GM10266 (cell line): Measurements from ENCODE around the gene CEL.

Experiments used
- DNase-seq: peaks from one replicate; pipeline ENCODE4 v3.0.0; 2012; ENCODE audit errors: extremely low spot score
- TF ChIP-seq, protein P1 (sequence below): IDR thresholded peaks from 2 replicates; pipeline ENCODE4 v1.5.1; 2012; ENCODE audit warnings: mild to moderate bottlenecking, low read depth; ENCODE audit not compliant: control insufficient read depth, insufficient read depth; ENCODE audit errors: missing control alignments

CEL gene

DNA sequence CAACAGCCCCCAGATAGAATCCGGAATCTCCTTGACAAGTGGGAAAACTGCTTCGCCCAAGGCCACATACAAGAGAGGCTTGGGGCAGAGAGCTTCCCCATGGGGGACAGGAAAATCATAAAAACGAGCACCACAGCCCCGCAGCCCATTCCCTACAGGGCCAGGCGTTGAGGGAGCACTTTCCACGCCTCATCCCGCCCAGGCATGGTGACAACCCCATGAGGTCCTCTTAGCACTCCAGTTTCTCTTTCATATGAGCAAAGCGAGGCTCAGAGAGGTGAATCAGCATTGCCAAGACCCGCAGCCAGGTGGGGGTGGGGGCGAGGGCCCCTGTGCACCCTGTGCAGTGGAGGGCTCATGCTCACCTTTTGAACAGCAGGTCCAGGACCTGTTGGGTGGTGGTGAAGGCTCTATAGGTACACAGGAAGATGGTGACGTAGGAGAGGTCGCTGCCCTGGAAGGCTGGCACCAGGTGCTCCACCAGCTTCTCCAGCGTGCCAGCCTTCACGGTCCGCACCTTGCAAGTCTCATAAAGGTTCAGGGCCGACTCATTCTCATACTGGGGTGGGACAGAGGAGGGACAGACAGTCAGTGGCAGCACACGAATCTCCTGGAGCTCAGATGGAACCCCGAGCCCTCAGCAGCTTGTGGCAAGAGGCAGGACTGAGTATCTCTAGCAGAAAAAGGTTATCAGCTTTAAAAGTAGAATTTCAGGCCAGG is 48.3 kb downstream of the CEL start:
- TF ChIP-seq, protein P1, sequence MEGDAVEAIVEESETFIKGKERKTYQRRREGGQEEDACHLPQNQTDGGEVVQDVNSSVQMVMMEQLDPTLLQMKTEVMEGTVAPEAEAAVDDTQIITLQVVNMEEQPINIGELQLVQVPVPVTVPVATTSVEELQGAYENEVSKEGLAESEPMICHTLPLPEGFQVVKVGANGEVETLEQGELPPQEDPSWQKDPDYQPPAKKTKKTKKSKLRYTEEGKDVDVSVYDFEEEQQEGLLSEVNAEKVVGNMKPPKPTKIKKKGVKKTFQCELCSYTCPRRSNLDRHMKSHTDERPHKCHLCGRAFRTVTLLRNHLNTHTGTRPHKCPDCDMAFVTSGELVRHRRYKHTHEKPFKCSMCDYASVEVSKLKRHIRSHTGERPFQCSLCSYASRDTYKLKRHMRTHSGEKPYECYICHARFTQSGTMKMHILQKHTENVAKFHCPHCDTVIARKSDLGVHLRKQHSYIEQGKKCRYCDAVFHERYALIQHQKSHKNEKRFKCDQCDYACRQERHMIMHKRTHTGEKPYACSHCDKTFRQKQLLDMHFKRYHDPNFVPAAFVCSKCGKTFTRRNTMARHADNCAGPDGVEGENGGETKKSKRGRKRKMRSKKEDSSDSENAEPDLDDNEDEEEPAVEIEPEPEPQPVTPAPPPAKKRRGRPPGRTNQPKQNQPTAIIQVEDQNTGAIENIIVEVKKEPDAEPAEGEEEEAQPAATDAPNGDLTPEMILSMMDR: no peak
- no peak for DNase-seq

DNA sequence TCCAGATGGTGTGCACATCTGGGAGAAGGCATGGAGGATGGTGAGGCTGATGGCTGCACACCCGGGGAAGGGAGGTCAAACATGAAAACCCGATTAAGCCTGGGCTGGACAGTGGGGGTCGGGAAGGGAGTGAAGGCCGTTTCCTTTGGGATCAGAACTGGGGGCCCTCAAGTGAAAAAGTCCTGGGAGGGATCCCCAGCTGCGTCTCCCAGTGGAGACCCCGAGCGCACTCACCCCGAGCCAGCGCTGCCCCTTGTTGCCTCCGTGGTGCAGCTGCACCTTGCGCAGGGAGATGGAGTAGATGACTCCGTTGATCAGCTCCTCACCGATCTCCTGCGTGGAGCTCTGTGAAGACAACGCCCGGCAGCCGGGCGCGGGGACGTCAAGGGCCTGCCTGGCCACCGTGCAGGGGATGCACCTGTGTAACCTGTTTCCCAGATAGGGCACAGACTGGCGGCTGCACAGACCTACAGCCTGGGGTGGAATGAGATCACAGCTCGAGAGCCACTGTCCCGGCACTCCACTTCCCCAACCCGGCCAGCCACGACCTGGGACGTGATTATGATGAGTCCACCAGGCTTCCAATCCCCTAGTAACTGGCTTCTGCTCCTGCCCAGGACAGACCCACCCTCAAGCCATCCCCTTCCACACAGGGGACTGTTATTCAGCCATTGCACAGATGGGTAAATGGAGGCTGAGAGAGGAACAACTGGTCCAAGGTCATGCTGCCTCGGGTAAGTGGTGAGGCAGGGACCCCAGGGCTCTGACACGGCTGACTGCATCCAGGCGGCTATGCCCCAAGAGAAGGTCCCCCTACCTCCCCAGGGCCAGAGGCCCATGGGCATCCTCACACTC is 50.3 kb downstream of the CEL start:
- TF ChIP-seq, protein P1: no peak
- no peak for DNase-seq

DNA sequence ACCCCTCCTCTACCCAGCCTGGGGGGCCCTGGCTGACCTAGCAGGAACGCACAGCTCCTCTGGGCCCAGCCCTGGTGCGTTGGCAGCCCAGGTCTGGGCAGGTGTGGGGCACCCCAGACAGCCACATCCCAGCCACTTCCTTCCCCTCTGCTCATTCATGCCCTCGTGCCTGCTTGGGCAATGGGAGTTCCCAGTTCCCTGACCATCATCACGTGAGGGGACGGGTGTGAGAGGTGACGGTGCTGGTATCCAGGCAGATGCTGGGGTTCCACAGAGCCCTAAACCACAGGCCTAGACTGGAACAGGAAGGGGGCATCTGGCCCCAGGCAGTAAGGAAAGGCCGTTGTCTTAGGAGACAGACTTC is 50.9 kb downstream of the CEL start:
- no peak for DNase-seq
- TF ChIP-seq, protein P1: no peak

GRCh38 chr9:133113163-133113948 is 51.6 kb downstream of the CEL start:
- TF ChIP-seq, protein P1: no peak

DNA sequence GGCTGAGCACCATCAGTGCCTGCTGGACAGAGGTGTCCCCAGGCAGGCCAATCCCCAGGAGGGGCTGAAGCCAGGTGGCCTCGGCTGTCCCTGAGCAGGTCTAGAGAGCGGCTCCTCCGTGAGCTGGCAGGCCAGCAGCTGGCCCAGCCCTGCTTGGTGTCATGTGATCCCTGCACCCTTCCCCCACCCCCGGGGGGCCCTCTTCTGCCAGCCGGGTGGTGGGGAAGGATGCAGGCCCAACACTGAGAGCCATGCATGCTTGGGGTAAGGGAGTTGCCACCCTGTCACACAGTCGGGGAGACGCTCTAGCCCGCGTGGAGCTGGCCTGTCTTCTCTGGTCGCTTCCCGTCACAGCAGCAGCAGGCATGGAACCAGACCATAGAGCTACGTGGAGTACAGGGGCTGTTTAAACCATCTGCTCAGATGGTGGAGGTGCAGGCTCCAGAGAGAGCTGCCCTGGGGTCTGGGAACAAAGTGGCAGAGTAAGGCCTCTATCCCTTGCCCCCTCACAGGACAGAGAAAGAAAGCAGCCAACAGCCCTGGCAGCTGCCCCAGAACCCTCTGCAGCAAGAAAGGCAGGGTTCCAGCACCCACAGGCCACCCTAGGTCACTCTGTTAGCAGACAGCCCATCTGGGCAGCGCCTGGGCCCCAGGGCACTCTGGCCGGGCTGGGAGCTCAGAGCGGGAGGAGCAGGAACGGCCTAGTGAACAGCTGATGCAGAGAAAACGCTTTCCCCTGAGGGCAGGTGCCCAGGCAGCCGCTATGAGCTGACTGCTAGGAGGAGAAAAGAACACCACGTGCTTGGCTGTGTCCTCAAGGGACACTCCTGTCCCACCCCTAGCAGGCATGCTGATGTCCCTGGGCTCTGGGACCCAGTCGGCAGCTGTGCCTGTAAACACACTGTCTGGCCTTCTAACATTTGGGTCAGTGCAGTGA is 52.4 kb downstream of the CEL start:
- no peak for DNase-seq
- TF ChIP-seq, protein P1: no peak

More at GRCh38 chr9:133113163-133113948, 51.6 kb downstream of the CEL start:
- DNase-seq: no peak

DNA sequence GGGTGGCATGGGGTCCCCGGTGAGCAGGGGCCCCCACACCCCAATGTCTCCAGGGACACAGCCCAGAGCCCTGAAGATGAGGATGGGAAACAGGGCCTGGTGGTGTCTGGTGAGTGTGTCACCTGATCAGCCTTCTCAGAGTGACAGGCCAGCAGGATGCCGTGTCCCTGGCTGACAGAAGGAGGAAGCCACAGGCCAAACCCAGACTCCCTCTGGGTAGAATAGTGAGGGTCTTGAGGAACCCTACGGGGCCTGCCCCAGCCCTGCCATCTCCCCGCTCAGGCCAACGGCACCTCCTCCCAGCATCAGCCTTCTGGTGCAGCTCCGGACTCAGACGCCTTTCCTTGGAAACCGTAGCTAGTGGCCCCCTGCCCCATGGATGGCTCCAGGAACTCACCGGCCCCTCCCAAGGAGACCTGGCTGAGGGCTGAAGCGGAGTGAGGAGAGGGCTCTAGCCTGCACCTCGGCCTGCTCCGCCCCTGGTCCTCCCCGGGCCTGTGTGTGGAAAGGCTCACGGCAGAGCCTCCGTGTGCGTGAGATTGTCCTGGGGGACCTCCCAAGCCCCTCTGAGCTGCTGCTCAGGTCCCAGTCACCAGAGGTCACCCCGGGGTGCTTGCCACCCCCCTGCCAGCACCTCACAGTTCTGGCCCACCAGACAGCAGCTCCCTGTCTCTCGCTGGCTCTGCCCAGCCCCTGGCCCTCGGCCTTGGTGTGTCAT is 53.3 kb downstream of the CEL start:
- TF ChIP-seq, protein P1: no peak
- DNase-seq: no peak
